ENCODE results near the gene PPP1R11. TPM values are rescaled to one million over a fixed set of nuclear protein-coding genes. Genes with fewer than 3 reads are reported as not detected.
"Not testable (repeated sequence)": the region's sequence is repeated elsewhere in the genome, so short reads cannot be mapped to it uniquely, and the experiment has no call there.

Gene PPP1R11

DNA sequence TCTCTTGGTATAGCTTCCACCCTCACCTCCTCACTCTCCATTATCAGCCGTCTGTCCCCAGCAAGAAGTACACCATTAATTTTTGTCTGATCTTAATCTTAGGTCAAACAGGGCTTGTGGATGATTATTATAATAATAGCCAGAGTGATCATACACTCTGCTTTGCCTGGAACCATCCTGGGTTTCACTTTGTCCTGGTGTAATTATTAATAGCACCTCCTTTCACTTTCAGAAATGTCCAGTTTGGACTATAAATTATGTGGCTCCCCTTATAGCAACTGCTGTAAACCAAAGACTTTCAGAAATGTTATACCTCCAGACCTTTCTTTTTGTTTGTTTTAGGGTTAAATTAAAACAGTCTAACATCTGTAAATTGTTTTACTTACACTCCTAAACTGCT, 46.8 kb downstream of the PPP1R11 start:
- Histone ChIP-seq H3K4me1 (ENCODE audit: control insufficient read depth, insufficient read depth, low read length) (no peaks in the 10 kb centered on the region), H3K9ac (ENCODE audit: low read depth, low read length) (no peak overlapping the region), H3K27me3 (ENCODE audit: control insufficient read depth, insufficient read depth, low read length) (peaks cover 63% of the 10 kb centered on the region), H3K4me3 (ENCODE audit: low read length) (no peak overlapping the region), H3K4me2 (ENCODE audit: low read length) (no peak overlapping the region), H3K36me3 (ENCODE audit: insufficient read depth, low read length) (no peaks in the 10 kb centered on the region), H3K9me3 (replicated peaks; ENCODE audit: low read length) (no peaks in the 10 kb centered on the region)

DNA sequence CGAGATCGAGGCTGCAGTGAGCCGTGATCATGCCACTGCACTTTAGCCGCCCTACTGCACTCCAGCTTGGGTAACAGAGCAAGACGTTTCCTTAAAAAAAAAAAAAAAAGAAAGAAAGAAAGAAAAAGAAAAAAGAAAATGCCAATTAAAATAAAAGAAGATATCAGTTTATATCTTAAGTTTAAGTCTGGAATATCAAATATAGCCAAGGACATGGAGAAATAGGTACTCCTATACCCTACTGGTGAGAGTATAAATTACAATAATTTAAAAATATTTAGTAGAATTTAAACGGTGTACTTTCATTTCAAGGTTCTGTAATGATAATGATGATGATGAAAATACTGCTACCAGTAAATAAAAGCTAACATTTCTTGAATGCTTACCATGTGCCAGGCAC, 49.7 kb downstream of the PPP1R11 start:
- Histone ChIP-seq H3K4me3 (ENCODE audit: low read length) (no peak overlapping the region), H3K27me3 (ENCODE audit: control insufficient read depth, insufficient read depth, low read length) (peaks cover 46% of the 10 kb centered on the region), H3K9ac (ENCODE audit: low read depth, low read length) (no peak overlapping the region), H3K4me1 (ENCODE audit: control insufficient read depth, insufficient read depth, low read length) (peaks cover 5% of the 10 kb centered on the region), H3K4me2 (ENCODE audit: low read length) (no peak overlapping the region), H3K9me3 (replicated peaks; ENCODE audit: low read length) (no peaks in the 10 kb centered on the region), H3K36me3 (ENCODE audit: insufficient read depth, low read length) (no peaks in the 10 kb centered on the region)

DNA sequence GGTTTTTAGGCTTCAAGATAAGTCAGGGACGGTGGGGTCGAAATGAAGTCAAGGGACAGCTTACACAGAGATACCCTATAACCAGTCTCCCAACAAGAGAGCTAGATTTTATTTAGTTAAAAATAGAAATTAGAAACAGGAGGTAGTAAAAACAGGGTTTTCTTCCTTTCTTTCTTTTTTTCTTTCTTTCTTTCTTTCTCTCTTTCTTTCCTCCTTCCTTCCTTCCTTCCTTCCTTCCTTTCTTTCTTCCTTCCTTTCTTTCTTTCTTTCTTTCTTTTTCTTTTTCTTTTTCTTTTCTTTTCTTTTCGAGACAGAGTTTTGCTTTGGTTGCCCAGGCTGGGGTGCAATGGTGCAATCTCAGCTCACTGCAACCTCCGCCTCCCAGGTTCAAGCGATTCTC, 51.7 kb downstream of the PPP1R11 start:
- not testable (repeated sequence) for H3K9ac ChIP-seq (ENCODE audit: low read depth, low read length); H3K36me3 ChIP-seq (ENCODE audit: insufficient read depth, low read length); H3K9me3 ChIP-seq (replicated peaks; ENCODE audit: low read length); H3K4me1 ChIP-seq (ENCODE audit: control insufficient read depth, insufficient read depth, low read length); H3K4me3 ChIP-seq (ENCODE audit: low read length); H3K4me2 ChIP-seq (ENCODE audit: low read length)
- peaks cover 31% of the 10 kb centered on the region for H3K27me3 ChIP-seq (ENCODE audit: control insufficient read depth, insufficient read depth, low read length)

Small RNA genes lying within 50 kb of the gene (small RNA-seq; reads per million reads assigned to genes)
- gene RF02218 (not detected), gene RF02219 (not detected), gene RF02220 (not detected)
